GM21423 (cell line): ENCODE data around the gene CEP192.
"Not testable (repeated sequence)": the region's sequence is repeated elsewhere in the genome, so short reads cannot be mapped to it uniquely, and the experiment has no call there.

Experiments used
- ATAC-seq: cut with Tn5 transposase; IDR thresholded peaks from one replicate; pipeline ENCODE4 v1.9.1; 2021; ENCODE audit warnings: mild to moderate bottlenecking, moderate library complexity; ENCODE audit not compliant: unreplicated experiment

The CEP192 gene

DNA sequence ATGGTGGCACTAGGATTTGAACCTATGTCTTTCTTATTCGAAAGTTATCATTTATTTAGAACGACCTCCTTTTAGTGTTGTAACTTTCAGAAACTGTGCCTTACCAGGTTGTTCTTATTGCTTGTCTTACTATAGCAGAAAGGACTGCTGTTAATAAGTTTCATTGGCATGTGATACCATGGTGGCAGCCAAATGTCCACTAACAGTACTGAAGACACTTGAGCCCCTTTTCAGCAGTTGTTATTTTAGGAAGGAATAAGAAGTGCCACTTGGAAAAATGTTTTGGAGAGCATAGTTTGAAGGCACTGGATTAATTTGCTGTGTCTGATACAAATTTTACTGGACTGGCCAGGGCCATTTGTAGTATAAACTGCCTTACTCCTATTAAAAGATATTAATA lies 37.7 kb downstream of the CEP192 start:
- ATAC-seq = no peak

DNA sequence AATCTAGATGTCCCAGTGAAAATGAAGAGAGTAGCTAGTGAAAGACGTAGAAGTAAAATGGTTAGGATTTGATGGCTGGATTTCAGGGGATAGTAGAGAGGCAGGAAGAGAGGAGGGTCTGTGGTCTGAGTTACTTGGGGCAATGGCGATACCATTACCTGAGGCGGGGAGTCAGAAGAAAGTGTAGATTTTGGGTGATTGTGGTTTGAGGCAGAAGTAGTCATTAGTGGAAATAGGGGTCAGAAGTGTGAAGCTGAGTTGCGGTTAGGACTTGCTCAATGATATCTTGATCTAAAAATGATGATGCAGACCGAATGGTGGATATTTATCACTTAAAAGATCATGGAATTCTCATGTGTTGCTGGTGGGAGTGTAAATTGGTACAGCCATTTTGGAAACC lies 41.0 kb downstream of the CEP192 start:
- ATAC-seq = no peak

DNA sequence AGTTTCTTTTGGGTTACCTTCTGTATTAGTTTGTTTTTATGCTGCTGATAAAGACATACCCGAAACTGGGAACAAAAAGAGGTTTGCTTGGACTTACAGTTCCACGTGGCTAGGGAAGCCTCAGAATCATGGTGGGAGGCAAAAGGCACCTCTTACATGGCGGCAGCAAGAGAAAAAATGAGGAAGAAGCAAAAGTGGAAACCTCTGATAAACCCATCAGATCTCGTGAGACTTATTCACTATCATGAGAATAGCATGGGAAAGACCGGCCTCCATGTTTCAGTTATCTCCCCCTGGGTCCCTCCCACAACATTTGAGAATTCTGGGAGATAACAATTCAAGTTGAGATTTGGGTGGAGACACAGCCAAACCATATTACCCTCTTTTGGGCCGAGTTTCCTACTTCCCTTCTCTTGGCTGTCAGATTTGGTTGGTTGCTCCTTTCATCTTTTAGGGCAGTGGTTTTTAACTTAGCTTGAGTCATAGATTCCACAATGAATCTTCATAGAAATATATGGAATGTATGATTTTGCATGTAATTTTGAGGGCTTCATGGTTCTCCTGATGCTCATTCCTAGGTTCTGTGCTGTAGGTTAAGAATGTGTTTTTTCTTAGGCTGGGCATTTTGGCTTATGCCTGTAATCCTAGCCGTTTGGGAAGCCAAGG lies 44.2 kb downstream of the CEP192 start:
- no peak for ATAC-seq

DNA sequence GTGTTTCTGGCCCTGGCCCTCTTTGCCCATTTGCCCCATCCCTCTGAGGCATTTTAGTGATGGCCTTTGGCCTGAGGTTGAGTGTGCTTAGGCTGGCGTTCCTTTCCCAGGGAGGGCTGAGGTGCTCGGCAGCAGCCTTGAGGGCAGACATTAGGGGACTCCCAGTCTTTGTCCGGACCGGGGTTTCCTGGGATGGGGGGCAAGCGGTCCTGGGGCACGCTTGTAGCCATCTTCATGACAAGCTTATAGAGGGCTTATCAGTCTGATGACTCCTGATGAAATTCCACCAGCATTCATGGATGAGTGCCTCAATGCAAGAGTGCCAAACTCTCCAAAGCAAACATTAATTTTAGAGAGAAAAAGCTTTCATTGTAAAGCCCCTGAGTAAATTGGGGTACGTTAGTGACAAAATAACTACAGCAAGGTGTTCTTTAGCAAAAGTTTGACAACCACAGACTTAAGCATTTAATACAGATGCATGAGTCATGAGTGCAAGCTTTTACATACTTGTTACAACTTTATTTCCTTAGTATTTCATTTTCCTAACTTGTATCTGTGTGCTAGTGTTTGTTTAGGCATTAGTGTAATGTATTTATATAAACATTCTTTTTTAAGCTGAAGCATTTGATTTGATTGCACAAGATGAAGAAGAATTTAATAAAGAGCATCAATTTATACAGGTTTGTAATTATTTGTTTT lies 45.6 kb downstream of the CEP192 start:
- ATAC-seq = no peak

DNA sequence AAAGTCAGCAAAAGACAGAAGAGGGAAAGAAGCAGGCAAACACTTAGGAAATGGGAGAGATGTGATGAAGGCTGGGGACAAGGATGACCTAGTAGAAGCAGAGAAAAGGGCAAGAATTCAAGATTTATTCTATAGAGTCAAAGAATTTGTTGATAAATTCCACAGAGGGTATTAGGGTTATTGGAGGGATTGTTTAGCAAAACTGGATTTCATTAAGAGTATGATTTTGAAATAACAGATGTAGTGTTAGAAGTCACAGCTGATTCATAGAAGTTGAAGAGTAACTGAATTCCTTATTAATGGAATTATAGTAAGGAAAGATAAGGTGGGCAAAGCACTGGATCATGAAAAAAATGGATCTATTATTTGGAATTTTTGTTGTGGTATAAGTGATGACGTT lies 48.6 kb downstream of the CEP192 start:
- no peak for ATAC-seq

DNA sequence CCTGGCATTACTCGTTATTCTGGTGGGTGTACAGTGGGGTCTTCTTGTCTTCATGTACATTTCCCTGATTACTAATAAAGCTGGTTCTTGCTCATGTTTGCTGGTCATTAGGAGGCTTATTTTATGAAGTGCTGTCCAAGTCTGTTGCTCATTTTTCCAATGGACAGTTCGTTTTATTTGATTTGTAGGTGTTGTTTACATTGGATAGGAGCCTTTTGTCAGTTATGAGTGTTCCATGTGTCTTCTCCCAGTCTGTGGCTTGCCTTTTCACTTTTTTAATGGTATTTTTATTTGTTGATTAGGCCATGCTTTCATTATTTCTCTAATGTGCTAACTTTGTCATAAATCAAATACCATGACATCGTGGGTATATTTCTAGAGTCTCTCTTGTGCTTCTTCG lies 51.9 kb downstream of the CEP192 start:
- no peak for ATAC-seq

DNA sequence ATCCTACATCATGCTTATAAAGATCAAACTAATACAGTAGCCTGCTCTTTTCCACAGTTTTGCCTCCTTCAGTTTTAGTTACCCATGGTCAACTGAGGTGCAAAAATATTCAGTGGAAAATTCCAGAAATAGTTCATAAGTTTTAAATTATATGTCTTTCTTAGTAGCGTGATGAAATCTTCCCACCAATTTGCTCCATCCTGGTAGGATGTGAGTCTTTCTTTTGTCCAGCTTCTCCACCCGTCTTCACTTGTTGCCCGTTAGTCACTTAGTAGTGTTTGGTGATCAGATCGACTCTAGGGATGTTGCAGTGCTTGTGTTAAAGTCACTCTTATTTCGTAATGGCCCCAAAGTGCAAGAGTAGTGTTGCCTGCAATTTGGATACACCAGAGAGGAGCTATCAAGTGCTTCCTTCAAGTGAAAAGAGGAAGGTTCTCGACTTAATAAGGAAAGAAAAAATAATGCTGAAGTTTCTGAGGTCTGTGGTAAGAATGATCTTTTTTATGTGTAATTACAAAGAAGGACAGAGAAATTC lies 57.0 kb downstream of the CEP192 start:
- no peak for ATAC-seq

DNA sequence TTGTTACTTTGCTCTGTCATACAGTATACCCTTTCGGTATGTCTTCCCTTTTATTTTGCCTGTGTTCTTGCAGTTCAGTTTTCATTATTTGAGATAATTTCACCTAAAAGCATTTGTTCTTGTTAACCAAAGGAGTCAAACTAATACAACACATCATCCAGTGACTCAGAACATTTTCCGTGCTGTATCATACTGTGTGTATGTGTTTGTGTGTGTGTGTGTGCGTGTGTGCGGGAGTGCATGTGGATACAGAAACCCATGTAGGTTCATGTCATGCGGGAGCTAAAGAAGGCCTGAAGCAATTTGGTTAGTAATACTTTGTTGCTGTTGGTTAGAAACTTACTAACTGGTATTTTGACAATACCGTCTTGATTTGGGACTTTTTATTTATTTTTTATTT lies 60.0 kb downstream of the CEP192 start:
- ATAC-seq = no peak

DNA sequence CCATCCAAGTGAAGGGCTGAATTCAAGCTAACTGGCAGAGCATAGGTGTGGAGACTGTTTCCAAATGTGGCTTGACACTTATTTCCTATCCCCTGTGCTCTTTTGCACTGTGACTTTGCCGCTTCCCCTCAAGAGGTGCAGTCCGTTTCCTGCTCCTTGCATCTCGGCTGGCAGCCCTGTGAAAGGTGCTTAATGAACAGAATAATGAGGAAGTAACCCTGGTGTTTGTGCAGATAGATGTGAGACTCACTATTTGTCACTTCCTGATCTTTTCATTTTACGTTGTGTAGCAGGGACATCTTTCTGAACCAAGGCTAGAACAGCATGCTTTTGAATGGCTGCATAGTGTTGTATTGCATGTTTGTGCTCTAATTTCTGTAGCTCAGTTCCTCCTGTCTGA lies 60.8 kb downstream of the CEP192 start:
- peak; percentile 74 for ATAC-seq

DNA sequence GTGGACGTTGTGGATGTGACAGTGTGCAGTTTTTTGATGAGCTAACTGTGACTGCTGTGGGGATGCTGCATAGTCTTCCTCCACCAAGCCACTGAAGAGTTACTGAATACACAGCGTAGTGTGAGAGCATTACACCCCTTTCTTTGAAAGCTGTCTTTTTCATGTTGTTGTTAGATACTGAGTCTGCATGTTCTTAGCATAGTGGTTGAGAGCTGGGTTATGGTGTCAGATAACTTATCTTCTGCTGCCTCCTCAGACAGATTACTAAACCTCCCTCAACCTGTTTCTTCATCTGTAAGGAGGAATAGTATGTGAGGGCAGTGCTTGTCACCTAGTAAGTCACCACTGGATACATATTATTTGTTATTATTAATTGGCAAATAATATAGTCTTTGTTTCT lies 63.2 kb downstream of the CEP192 start:
- no peak for ATAC-seq

DNA sequence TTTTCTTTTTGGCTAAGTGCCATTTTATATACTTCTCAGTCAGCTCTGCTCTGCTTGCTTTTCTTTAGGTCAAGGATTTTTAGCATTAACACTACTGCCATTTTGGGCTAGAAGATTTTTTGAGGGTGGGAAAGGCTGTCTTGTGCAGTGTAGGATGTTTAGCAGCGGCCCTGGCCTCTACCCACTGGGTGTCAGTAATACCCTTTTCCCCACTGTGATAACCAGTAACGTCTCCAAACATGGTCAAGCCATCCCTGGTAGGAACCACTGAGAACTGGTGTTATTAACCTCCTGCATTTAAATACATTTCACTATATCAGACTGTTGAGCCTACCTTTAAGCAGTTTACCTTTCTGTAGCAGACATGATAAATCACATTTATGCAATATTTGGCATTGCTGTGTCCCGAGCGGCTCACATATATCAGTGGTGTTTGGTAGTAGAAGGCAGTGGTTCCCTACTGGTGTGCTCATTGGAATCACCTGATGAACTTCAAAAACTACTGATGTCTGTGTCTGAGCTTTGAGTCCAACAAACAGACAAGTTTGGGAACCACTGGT lies 70.5 kb downstream of the CEP192 start:
- ATAC-seq = no peak

DNA sequence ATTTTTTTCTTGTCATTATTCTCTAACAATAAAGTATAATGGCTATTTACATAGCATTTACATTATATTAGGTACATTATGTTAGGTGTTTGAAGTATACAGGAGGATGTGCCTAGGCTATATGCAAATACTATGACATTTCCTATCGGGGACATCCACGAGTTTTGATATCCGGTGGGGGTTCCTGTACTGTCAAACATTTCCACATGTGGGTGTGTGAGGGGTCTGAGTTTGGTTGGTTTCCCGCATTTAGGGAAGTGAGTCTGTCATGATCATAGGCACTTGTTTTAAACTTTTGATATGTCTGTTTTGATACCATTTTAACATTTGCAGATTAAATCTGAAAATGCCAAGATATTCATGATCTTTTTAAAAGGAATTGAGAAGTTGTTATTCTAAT lies 76.0 kb downstream of the CEP192 start:
- ATAC-seq = no peak

DNA sequence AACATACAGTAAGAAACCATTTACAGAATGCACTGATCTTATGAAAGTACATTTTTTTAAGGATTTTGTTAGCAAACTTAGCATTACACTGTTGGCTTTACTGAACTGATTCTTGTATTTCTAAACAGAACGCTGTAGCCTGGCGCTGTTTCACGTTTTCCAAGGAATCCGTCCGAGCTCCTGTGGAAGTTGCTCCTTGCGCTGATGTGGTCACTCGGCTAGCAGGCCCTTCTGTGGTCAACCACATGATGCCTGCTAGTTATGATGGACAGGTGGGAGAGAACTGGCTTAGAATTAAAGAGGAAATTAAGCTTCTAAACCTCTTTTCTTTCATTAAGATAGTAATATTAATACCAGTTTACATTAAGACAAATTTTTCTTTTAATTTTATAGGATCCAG lies 76.8 kb downstream of the CEP192 start:
- ATAC-seq = no peak

DNA sequence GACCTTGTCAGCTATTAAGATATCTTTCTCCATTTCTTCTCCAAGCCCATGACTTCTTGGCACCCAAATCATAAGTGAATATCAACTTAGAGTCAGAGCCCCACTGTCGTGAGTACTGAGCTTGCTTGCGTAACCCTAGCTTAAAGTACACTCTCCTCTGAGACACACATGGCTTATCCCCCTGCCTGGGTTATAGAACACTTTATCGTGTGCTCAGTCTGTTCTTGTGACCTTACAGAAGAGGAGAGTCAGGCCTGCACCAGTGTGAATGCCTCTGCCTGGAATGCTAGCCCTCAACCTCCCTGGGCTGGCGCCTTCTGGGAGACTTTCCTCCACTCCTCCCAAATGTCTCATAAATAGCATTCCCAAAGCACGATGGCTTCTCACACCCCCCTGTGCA lies 79.3 kb downstream of the CEP192 start:
- no peak for ATAC-seq

DNA sequence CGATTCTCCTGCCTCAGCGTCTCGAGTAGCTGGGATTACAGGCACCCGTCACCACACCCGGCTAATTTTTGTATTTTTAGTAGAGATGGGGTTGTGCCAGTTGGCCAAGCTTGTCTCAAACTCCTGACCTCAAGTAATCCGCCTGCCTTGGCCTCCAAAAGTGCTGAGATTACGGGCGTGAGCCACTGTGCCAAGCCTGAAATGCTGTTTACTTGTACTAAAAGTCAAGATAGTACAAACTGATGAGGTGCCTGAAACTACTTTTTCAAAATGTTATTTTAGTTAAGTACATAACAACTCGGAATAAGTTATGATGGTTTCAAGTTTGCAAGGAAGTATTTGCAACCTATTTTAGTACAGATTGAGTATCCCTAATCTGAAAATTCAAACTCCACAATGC lies 85.7 kb downstream of the CEP192 start:
- ATAC-seq = no peak

DNA sequence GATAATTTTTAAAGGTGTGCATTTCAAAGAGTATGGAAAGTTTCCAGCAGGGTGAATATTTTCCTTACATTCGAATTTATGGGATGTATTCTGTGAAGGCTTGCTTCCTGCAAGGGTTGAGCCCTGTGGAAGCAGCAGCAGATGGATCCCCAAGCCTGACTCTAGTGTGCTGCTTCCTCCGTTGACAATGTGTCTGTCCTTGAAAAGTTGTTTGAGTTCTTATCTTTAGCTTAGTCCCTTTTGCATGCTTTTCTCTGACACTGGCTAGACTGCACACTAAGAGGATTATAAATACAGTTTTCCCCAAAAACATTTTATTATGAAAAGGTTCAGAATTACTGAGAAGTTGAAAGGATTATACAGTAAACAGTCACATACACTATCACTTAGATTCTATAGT lies 86.3 kb downstream of the CEP192 start:
- ATAC-seq = no peak

DNA sequence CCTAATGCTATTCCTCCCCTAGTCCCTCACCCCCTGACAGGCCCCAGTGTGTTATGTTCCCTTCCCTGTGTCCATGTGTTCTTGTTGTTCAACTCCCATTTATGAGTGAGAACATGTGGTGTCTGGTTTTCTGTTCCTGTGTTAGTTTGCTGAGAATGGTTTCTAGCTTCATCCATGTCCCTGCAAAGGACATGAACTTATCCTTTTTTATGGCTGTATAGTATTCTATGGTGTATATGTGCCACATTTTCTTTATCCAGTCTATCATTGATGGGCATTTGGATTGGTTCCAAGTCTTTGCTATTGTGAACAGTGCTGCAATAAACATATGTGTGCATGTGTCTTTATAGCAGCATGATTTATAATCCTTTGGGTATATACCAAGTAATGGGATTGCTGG lies 86.9 kb downstream of the CEP192 start:
- not testable (repeated sequence) for ATAC-seq

DNA sequence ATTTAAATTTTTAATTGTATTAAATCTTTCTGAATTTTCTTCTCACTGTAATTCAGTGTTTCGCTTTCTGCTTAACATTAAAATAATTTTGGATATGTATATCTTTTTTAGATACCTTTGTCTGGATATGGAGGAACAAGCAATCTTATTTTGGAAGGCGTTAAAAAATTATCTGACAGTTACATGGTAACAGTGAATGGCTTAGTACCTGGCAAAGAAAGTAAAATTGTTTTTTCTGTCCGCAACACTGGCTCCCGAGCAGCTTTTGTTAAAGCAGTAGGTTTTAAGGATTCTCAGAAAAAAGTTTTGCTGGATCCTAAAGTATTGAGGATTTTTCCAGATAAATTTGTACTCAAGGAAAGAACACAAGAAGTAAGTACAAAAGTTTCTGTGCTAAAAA lies 95.7 kb downstream of the CEP192 start:
- ATAC-seq = no peak

DNA sequence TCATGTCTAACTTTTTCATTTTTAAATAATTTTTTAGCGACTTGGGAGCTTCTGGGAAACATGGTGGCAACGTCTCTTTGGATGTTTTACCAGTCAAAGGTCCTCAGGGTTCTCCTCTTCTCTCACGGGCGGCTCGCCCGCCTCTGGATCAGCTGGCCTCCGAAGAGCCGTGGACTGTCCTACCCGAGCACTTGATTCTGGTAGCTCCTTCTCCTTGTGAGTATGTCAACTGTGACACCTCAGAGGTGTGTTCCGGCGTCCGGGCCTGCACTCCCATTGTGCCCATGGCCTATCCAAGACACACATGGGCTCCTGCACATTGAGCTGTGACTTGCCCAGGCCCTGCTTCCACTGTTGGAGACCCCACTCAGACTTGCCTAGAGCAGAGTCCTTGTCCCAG lies 104.3 kb downstream of the CEP192 start:
- ATAC-seq = no peak

DNA sequence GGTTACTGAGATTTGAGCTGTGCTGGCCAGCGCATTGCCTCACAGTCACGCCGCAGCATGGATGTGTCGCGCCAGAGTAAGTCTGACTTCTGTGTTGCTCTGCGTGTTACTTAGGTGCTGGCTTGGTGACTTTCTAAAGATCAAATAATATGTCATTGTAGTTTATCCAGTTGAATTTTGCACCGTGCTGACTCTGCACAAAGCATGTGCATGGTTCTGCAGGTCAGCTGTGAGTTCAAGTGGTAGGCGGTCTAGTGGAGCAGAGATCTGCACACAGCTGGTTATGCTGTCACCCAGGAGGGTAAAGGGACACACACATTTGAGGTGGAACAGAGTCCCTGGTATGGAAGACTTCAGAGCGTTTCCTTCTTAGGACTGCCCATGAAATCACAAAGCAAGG lies 105.1 kb downstream of the CEP192 start:
- no peak for ATAC-seq

DNA sequence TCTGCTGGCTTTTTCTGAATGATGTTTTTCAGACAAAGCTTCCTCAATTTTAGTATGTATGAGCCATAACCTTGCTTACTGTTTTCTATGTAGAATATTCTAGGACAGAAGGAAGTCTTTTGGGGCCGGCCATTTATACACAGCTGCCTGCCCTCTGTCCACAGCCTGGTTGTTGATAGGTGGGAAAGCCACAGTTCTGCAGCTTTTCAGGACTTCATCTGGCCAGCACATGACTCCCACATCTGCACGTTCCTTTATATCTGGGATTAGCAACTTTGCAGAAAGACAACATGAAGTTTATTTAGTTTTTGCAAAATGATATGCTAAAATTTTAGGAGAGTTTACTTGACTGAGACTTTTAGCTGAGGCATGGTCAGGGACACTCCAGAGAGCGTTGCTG lies 105.6 kb downstream of the CEP192 start:
- no peak for ATAC-seq

DNA sequence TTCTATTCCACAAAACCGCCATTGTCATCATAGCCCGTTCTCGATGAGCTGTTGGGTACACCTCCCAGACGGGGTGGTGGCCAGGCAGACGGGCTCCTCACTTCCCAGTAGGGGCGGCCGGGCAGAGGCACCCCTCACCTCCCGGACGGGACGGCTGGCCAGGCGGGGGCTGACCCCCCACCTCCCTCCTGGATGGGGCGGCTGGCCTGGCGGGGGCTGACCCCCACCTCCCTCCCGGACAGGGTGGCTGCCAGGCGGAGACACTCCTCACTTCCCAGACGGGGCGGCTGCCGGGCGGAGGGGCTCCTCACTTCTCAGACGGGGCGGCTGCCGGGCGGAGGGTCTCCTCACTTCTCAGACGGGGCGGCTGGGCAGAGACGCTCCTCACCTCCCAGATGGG lies 106.9 kb downstream of the CEP192 start:
- ATAC-seq = not testable (repeated sequence)
